ENCODE data around the gene CPED1.

DNA sequence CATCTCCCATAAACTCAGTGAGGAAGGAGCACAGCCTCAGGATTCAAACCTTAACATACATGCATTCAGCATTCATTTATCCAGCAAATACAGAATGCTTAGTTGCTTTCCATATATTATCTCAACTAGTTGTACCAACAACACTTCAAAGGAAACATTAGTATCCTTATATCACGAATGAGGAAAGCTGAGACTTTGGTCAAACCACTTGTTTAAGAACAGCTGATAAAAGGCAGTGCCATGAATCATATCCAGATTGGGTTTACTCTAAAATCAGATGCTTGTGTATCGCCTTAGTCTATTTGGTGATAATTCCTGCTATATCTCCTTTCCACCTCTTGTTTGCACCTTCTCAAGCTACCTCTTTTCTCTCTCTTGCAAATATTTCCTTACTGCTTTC lies 1.9 kb upstream of the CPED1 start:
- TF ChIP-seq CTCF (IDR thresholded peaks at IDR 0.05), result no peak
- TF ChIP-seq POLR2A (IDR thresholded peaks at IDR 0.05), result no peak
